Measurements from ENCODE around the gene SUSD5.

DNA sequence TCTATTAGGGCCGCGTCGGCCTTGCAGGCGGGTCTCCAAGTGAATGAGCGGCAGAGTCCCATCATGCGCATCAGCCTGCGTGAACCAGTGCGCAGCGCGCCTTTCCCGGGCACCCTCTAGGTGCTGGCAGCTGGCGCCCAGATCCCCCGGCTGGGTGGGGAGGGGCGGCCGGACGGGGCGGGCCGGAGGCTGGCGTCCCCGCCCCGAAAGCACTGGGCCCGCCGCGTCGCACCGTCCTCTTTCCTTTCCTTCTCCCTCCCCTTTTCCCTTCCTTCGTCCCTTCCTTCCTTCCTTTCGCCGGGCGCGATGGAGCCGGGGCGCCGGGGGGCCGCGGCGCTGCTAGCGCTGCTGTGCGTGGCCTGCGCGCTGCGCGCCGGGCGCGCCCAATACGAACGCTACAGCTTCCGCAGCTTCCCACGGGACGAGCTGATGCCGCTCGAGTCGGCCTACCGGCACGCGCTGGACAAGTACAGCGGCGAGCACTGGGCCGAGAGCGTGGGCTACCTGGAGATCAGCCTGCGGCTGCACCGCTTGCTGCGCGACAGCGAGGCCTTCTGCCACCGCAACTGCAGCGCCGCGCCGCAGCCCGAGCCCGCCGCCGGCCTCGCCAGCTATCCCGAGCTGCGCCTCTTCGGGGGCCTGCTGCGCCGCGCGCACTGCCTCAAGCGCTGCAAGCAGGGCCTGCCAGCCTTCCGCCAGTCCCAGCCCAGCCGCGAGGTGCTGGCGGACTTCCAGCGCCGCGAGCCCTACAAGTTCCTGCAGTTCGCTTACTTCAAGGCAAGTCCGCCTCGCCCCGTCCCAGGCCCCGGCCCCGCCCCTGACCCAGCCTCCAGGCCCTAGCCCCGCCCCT, 104.6 kb downstream of the SUSD5 start, which contains the start of gene CRTAP:
- TF ChIP-seq, protein P1, sequence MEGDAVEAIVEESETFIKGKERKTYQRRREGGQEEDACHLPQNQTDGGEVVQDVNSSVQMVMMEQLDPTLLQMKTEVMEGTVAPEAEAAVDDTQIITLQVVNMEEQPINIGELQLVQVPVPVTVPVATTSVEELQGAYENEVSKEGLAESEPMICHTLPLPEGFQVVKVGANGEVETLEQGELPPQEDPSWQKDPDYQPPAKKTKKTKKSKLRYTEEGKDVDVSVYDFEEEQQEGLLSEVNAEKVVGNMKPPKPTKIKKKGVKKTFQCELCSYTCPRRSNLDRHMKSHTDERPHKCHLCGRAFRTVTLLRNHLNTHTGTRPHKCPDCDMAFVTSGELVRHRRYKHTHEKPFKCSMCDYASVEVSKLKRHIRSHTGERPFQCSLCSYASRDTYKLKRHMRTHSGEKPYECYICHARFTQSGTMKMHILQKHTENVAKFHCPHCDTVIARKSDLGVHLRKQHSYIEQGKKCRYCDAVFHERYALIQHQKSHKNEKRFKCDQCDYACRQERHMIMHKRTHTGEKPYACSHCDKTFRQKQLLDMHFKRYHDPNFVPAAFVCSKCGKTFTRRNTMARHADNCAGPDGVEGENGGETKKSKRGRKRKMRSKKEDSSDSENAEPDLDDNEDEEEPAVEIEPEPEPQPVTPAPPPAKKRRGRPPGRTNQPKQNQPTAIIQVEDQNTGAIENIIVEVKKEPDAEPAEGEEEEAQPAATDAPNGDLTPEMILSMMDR (IDR thresholded peaks at IDR 0.05; ENCODE audit: poor library complexity) = no peak
- TF ChIP-seq EZH2phosphoT487 (IDR thresholded peaks at IDR 0.05; ENCODE audit: low read depth, severe bottlenecking, unreplicated experiment) (no peak), EZH2 (IDR thresholded peaks at IDR 0.05; ENCODE audit: borderline replicate concordance) (no peak)
